Thyroid gland (tissue), 4 donors: ENCODE results near the gene MICB.
"Not testable (repeated sequence)": the region's sequence is repeated elsewhere in the genome, so short reads cannot be mapped to it uniquely, and the experiment has no call there.

ENCODE experiments used
- CTCF ChIP-seq, 6 experiments: fragments of 200-600 bp in 3 of 6; fragments of 450-650 bp in 3 of 6; sonication (generic) in 3 of 6; IDR thresholded peaks; one replicate each; pipeline ENCODE4 v1.5.1; 2016 to 2019; ENCODE audit warnings: antibody characterized with exemption in 6 of 6, mild to moderate bottlenecking in 2 of 6, inconsistent platforms in 1 of 6, moderate library complexity in 1 of 6
- POLR2A ChIP-seq, 2 donors: fragments of 450-650 bp; IDR thresholded peaks; one replicate each; pipeline ENCODE4 v1.6.1; 2017; ENCODE audit warnings: antibody characterized with exemption in 2 of 2, mild to moderate bottlenecking in 2 of 2, moderate library complexity in 1 of 2

- peak in 3 of 6 experiments; percentile 5 to 15 (median 14) for TF ChIP-seq CTCF (IDR thresholded peaks at IDR 0.05)
- TF ChIP-seq POLR2A (IDR thresholded peaks at IDR 0.05), result not testable (repeated sequence)
These were observed 53.4 kb downstream of the MICB start for GRCh38 chr6:31551371-31551770.
